Thyroid gland (tissue), 4 donors: Measurements from ENCODE around the gene TCERG1L. TPM values are rescaled to one million over a fixed set of nuclear protein-coding genes. Genes with fewer than 3 reads are reported as not detected.

Source experiments
- DNase-seq, 2 donors: peaks; one replicate each; pipeline ENCODE4 v3.0.0-alpha.2; 2019
- H3K27ac ChIP-seq, 3 donors: fragments of 200-600 bp; sonication (generic); 1 replicate in 2 of 3; 2 replicates in 1 of 3; pipeline ENCODE4 v1.5.1; 2016 to 2019; ENCODE audit warnings: mild to moderate bottlenecking in 1 of 3, moderate library complexity in 1 of 3
- H3K27me3 ChIP-seq: fragments of 200-600 bp; sonication (generic); one replicate; pipeline ENCODE4 v1.5.1; 2019
- H3K36me3 ChIP-seq, 2 donors: fragments of 200-600 bp; sonication (generic); one replicate each; pipeline ENCODE4 v1.5.1; 2016 to 2019
- H3K4me1 ChIP-seq, 2 donors: fragments of 200-600 bp; sonication (generic); one replicate each; pipeline ENCODE4 v1.5.1; 2017 to 2019
- H3K4me3 ChIP-seq, 3 donors: fragments of 200-600 bp; sonication (generic); replicated peaks in 1 of 3; 1 replicate in 2 of 3; 2 replicates in 1 of 3; pipeline ENCODE4 v1.5.1; 2016; ENCODE audit warnings: mild to moderate bottlenecking in 1 of 3
- H3K9me3 ChIP-seq: fragments of 200-600 bp; sonication (generic); one replicate; pipeline ENCODE4 v1.5.1; 2017
- POLR2A ChIP-seq, 2 donors: fragments of 450-650 bp; IDR thresholded peaks; one replicate each; pipeline ENCODE4 v1.6.1; 2017; ENCODE audit warnings: antibody characterized with exemption in 2 of 2, mild to moderate bottlenecking in 2 of 2, moderate library complexity in 1 of 2
- WGBS, 2 donors: methylation state at CpG; one replicate each; pipeline ENCODE4 v1.1.5; 2017; 5-methylcytosine and 5-hydroxymethylcytosine counted together
- intact Hi-C: fragments of 100-400 bp; cut with DNase I; formaldehyde crosslinking; loops from one replicate; pipeline ENCODE4 v1.15.1; 2023
- total RNA-seq, 4 donors: library from RNA; depleted of rRNA; stranded (reverse); fragments of >200 nt; gene quantifications; one replicate each; pipeline ENCODE4 v1.2.3, GENCODE V29; 2016
- TF ChIP-seq, protein P1 (sequence below), 6 experiments: fragments of 200-600 bp in 3 of 6; fragments of 450-650 bp in 3 of 6; sonication (generic) in 3 of 6; IDR thresholded peaks; one replicate each; pipeline ENCODE4 v1.5.1; 2016 to 2019; ENCODE audit warnings: antibody characterized with exemption in 6 of 6, mild to moderate bottlenecking in 2 of 6, inconsistent platforms in 1 of 6, moderate library complexity in 1 of 6

TCERG1L gene
- total RNA-seq, 4 donors from 2014 or later = 4.3 to 23.6 (median 8.2) TPM

DNA sequence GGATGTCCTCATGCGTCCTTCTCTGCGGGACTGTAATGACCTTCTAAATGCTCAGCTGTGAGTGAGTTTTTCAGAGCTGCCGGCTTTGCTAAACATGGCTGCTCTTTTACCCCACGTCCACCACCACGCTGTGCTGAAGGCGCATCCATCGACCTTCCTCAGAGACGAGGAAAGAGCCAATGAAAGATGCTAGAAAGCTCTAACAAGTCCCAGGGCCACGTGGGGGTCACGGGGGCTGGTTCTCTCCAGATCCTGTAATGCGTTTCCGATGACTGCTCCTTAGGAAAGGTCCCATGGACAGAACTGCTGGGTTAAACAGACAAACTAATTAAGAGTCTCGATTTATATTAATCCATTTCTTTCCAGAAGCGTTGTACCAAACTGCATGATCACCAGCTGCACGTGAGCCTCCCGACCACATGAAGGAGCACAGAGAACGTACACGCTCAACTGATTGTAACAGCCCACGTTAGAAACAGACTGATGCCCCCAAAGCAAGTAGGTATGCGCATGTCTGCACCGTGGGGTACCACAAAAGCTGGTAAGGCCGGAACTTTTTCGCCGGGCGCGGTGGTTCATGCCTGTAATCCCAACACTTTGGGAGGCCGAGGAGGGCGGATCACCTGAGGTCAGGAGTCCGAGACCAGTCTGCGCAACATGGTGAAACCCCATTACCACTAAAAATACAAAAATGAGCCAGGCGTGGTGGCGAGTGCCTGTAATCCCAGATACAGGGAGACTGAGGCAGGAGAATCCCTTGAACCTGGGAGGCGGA lies 109.6 kb downstream of the TCERG1L start:
- Histone ChIP-seq H3K9me3 (no peaks in the 10 kb centered on the region), H3K4me1 (peaks cover 9 to 34% of the 10 kb centered on the region in 2 donors), H3K4me3 (no peak overlapping the region), H3K27me3 (no peaks in the 10 kb centered on the region), H3K36me3 (no peaks in the 10 kb centered on the region), H3K27ac (no peak overlapping the region)
- intact Hi-C loops = no loop called here
- DNase-seq = no peak
- TF ChIP-seq, protein P1, sequence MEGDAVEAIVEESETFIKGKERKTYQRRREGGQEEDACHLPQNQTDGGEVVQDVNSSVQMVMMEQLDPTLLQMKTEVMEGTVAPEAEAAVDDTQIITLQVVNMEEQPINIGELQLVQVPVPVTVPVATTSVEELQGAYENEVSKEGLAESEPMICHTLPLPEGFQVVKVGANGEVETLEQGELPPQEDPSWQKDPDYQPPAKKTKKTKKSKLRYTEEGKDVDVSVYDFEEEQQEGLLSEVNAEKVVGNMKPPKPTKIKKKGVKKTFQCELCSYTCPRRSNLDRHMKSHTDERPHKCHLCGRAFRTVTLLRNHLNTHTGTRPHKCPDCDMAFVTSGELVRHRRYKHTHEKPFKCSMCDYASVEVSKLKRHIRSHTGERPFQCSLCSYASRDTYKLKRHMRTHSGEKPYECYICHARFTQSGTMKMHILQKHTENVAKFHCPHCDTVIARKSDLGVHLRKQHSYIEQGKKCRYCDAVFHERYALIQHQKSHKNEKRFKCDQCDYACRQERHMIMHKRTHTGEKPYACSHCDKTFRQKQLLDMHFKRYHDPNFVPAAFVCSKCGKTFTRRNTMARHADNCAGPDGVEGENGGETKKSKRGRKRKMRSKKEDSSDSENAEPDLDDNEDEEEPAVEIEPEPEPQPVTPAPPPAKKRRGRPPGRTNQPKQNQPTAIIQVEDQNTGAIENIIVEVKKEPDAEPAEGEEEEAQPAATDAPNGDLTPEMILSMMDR (IDR thresholded peaks at IDR 0.05) = no peak
- no peak for TF ChIP-seq POLR2A (IDR thresholded peaks at IDR 0.05)
- 95 to 97% methylated on average over 33 of the region's 33 CpGs for WGBS, 2 donors

DNA sequence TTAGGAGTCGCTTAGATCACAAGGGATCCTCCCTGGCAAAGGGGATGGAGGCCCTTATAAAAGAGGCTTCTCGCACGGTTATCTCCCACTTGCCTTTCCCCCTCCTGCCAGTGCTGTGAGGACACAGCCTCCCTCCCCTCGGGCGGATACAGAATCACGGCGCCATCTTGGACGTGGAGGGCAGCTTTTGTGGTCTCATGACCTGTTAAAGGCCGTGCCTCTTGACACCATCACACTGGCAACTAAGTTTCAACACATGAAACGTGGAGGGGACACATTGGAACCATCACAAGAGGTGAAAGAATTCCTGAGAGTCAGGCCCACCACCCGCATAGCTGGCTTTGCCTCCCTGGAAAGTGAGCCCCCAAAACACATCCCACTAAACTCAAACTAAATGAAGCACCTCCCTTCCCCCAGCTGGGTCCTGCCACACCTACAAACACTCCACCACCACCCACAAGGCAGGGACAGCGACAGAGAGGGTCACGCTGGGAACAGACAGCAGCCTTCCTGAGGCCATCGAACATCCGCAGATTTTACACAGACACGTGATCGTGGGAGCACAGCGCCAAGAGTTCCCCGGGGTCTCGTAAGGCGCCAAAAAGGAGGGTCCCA lies 110.6 kb downstream of the TCERG1L start:
- Histone ChIP-seq H3K27me3 (no peaks in the 10 kb centered on the region), H3K27ac (no peak overlapping the region), H3K36me3 (no peaks in the 10 kb centered on the region), H3K4me3 (no peak overlapping the region), H3K4me1 (peaks cover 9 to 34% of the 10 kb centered on the region in 2 donors), H3K9me3 (no peaks in the 10 kb centered on the region)
- intact Hi-C loops = no loop called here
- 88 to 89% methylated on average over 21 of the region's 21 CpGs for WGBS, 2 donors
- TF ChIP-seq, protein P1 (IDR thresholded peaks at IDR 0.05) = no peak
- TF ChIP-seq POLR2A (IDR thresholded peaks at IDR 0.05) = no peak
- no peak for DNase-seq

DNA sequence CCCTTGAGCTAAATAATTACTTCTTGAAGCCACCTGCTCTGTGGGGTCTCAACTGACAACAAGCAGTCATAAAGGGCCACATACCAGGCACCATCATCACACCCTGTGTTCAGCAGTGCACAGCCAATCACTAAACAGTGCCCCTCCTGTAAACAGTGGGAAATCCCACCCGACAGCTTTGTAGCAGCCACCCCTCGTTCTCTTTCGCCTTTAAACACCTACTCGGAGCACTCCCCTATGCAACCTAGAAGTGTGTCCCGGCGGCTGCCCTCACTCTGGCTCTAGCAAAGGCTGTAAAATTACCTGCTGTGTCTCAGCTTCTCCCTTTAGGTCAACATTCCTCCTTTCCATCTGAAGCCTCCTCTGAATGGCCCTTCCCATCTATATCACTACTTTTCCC lies 111.9 kb downstream of the TCERG1L start:
- no peak overlapping the region for H3K4me3 ChIP-seq
- H3K27me3 ChIP-seq = no peaks in the 10 kb centered on the region
- TF ChIP-seq, protein P1 (IDR thresholded peaks at IDR 0.05) = no peak
- TF ChIP-seq POLR2A (IDR thresholded peaks at IDR 0.05) = no peak
- H3K27ac ChIP-seq = peak overlapping the region in 1 of 3 donors; percentile 19
- no peak for DNase-seq
- intact Hi-C loops = no loop called here
- no peaks in the 10 kb centered on the region for H3K9me3 ChIP-seq
- peaks cover 9 to 40% of the 10 kb centered on the region in 2 donors for H3K4me1 ChIP-seq
- H3K36me3 ChIP-seq = no peaks in the 10 kb centered on the region
- WGBS, 2 donors = 63 to 78% methylated on average over 6 of the region's 6 CpGs

DNA sequence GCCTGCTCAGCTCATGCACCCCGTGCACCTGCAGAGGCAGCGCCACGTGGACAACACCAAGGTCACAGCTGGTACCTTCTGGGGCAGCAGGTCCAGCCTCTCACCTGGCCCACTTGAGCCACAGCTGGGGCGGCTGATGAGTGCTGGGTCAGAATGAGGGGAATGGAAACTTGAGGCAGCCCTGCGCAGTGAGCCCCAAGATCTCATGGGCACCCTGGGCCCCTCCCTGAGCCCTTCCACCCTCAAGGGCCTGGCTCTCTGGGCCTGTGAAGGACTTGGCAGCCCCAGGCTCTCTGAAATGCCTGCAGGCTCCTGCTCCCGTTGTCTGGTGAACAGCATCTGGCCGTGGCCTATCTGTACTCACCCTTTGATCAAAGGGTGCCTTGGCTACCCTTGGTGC lies 112.7 kb downstream of the TCERG1L start:
- WGBS, 2 donors = 71 to 92% methylated on average over 5 to 6 of the region's 7 CpGs
- Histone ChIP-seq H3K4me1 (peaks cover 6 to 32% of the 10 kb centered on the region in 2 donors), H3K36me3 (no peaks in the 10 kb centered on the region), H3K9me3 (no peaks in the 10 kb centered on the region), H3K27ac (peak overlapping the region in 1 of 3 donors; percentile 17), H3K27me3 (no peaks in the 10 kb centered on the region), H3K4me3 (no peak overlapping the region)
- intact Hi-C loops = no loop called here
- no peak for DNase-seq
- TF ChIP-seq POLR2A (IDR thresholded peaks at IDR 0.05) = no peak
- TF ChIP-seq, protein P1 (IDR thresholded peaks at IDR 0.05) = no peak

DNA sequence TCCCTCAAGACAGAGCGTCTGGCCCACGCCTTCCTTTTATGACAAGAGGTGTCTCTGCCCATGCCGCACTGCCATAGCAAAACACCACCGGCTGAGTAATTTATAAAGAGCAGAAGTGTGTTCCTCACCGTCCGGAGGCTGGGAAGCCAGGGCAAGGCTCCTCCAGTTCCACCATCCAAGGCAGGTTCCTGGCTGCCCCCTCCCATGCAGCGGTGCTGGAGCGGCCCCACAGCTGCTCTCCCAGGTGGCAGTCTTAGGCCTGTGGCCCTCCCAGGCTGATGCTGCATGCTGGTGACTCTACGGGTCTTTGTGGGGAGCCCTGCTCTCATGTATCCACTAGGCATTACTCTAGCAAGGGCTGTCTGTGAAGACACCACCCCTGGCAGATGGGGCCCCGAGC lies 113.1 kb downstream of the TCERG1L start:
- Histone ChIP-seq H3K36me3 (no peaks in the 10 kb centered on the region), H3K27ac (no peak overlapping the region), H3K4me3 (no peak overlapping the region), H3K27me3 (no peaks in the 10 kb centered on the region), H3K4me1 (peaks cover 1 to 27% of the 10 kb centered on the region in 2 donors), H3K9me3 (no peaks in the 10 kb centered on the region)
- intact Hi-C loops = no loop called here
- no peak for DNase-seq
- TF ChIP-seq, protein P1 (IDR thresholded peaks at IDR 0.05) = no peak
- TF ChIP-seq POLR2A (IDR thresholded peaks at IDR 0.05) = no peak
- WGBS, 2 donors = 79 to 90% methylated on average over 5 to 10 of the region's 10 CpGs
